HG02610 (cell line): ENCODE results near the gene TENT4A.

ENCODE experiments used
- ATAC-seq: cut with Tn5 transposase; IDR thresholded peaks from one replicate; pipeline ENCODE4 v1.9.1; 2021; ENCODE audit warnings: mild to moderate bottlenecking, moderate library complexity; ENCODE audit not compliant: unreplicated experiment

TENT4A gene

GRCh38 chr5:6700074-6700684 is 13.1 kb upstream of the TENT4A start:
- no peak for ATAC-seq

GRCh38 chr5:6700685-6701355 is 12.4 kb upstream of the TENT4A start:
- no peak for ATAC-seq

- no peak for ATAC-seq
Measured at GRCh38 chr5:6701491-6701890, 11.7 kb upstream of the TENT4A start.

GRCh38 chr5:6702633-6703032 is 10.6 kb upstream of the TENT4A start:
- no peak for ATAC-seq

GRCh38 chr5:6703806-6704205 is 9.4 kb upstream of the TENT4A start:
- no peak for ATAC-seq

GRCh38 chr5:6704361-6704851 is 8.8 kb upstream of the TENT4A start:
- no peak for ATAC-seq

GRCh38 chr5:6705088-6705487 is 8.1 kb upstream of the TENT4A start:
- ATAC-seq, result peak; percentile 74

GRCh38 chr5:6705959-6706358 is 7.3 kb upstream of the TENT4A start:
- ATAC-seq, result no peak

- no peak for ATAC-seq
Measured at GRCh38 chr5:6707852-6708251, 5.4 kb upstream of the TENT4A start.

GRCh38 chr5:6708814-6709213 is 4.4 kb upstream of the TENT4A start:
- ATAC-seq, result no peak

- ATAC-seq, result no peak
Measured at GRCh38 chr5:6710070-6710469, 3.2 kb upstream of the TENT4A start.

GRCh38 chr5:6710551-6711318 is 2.5 kb upstream of the TENT4A start:
- no peak for ATAC-seq

GRCh38 chr5:6711409-6712141 is 1.7 kb upstream of the TENT4A start:
- ATAC-seq, result no peak

GRCh38 chr5:6712142-6712576 is 1.1 kb upstream of the TENT4A start:
- ATAC-seq, result no peak

- peak; percentile 72 for ATAC-seq
Measured at GRCh38 chr5:6712577-6713273, 507 bp upstream of the TENT4A start.

GRCh38 chr5:6714226-6715041 is 1.2 kb downstream of the TENT4A start:
- no peak for ATAC-seq

- ATAC-seq, result no peak
Measured at GRCh38 chr5:6715271-6715670, 2.0 kb downstream of the TENT4A start.

- ATAC-seq, result no peak
Measured at GRCh38 chr5:6715758-6716628, 2.8 kb downstream of the TENT4A start.
